Measurements from ENCODE around the gene IP6K1.
"Not testable (repeated sequence)": the region's sequence is repeated elsewhere in the genome, so short reads cannot be mapped to it uniquely, and the experiment has no call there.

- TF ChIP-seq, protein P1, sequence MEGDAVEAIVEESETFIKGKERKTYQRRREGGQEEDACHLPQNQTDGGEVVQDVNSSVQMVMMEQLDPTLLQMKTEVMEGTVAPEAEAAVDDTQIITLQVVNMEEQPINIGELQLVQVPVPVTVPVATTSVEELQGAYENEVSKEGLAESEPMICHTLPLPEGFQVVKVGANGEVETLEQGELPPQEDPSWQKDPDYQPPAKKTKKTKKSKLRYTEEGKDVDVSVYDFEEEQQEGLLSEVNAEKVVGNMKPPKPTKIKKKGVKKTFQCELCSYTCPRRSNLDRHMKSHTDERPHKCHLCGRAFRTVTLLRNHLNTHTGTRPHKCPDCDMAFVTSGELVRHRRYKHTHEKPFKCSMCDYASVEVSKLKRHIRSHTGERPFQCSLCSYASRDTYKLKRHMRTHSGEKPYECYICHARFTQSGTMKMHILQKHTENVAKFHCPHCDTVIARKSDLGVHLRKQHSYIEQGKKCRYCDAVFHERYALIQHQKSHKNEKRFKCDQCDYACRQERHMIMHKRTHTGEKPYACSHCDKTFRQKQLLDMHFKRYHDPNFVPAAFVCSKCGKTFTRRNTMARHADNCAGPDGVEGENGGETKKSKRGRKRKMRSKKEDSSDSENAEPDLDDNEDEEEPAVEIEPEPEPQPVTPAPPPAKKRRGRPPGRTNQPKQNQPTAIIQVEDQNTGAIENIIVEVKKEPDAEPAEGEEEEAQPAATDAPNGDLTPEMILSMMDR (IDR thresholded peaks at IDR 0.05 in 4 of 5, conservative IDR thresholded peaks at IDR 0.05 in 1 of 5) = not testable (repeated sequence)
- TF ChIP-seq POLR2A (IDR thresholded peaks at IDR 0.05) = not testable (repeated sequence)
Measured at GRCh38 chr3:49690856-49691255, 95.5 kb downstream of the IP6K1 start.

All from gastrocnemius medialis (tissue), 4 donors.